HuH-7 (cell line): ENCODE data around the gene SOCS1.

ENCODE experiments used
- DNase-seq: peaks from one replicate; pipeline ENCODE4 v3.0.0; 2011; ENCODE audit warnings: low spot score

The SOCS1 gene

DNA sequence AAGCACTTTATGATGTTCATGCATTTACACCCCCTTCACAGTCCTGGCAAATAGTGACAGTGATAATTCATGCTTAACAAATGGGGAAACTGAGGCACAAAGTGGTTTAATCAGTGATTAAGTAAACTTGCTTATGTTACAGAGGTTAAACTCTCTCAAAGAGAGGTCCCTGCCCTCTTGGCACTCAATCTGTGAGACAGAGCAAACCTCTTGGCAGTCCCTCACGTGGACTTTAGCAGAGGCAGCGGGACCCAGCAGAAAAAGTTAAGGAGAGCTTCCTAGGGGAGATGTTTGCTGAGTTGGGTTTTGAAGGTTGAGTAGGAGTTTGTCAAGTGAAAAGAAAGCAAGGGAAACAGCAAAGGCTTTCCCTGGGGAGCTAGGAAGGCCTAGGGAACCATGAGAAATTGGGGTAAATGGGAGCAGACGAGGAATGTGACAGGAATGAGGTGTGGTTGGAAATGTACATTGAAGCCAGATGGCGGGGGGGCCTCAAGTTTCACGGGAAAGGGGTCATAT is 10.7 kb downstream of the SOCS1 start:
- no peak for DNase-seq

DNA sequence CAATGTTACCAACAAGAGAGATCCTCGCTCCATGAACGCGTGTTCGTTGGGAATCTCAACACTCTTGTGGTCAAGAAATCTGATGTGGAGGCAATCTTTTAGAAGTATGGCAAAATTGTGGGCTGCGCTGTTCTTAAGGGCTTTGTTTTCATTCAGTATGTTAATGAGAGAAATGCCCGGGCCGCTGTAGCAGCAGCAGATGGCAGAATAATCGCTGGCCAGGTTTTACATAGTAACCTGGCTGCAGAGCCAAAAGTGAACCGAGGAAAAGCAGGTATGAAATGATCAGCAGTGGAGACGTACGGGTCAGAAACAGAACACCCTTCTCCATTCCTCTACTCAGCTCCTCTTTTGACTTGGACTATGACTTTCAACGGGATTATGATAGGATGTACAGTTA is 13.3 kb downstream of the SOCS1 start:
- DNase-seq: no peak

DNA sequence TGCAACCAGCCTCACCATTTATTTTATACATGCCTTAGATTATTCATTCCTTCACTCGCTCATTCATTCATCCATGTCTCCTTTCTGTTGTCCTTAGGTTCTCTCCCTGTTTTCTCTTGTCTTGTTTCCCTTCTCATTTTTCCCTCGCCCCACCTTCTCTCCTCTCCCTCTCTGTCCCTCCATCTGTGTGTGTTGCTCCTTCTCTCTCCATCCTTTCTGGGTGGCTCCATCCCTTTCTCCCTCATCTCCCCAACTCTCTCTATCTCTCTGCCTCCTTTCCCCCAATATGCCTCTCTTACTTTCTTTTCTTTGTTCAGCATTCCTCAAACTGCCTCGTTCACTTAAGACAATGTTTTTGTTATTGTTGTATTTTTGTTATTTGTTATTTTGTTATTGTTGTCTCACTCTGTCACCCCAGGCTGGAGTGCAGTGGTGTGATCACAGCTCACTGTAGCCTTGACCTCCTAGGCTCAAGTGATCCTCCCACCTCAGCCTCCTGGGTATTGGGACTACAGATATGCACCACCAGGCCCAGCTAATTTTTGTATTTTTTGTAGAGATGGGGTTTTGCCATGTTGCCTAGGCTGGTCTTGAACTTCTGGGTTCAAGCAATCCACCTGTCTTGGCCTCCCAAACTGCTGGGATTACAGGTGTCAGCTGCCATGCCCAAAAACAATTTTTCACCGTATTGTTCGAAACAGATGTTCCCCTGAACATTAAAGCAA is 14.4 kb downstream of the SOCS1 start:
- DNase-seq: no peak

DNA sequence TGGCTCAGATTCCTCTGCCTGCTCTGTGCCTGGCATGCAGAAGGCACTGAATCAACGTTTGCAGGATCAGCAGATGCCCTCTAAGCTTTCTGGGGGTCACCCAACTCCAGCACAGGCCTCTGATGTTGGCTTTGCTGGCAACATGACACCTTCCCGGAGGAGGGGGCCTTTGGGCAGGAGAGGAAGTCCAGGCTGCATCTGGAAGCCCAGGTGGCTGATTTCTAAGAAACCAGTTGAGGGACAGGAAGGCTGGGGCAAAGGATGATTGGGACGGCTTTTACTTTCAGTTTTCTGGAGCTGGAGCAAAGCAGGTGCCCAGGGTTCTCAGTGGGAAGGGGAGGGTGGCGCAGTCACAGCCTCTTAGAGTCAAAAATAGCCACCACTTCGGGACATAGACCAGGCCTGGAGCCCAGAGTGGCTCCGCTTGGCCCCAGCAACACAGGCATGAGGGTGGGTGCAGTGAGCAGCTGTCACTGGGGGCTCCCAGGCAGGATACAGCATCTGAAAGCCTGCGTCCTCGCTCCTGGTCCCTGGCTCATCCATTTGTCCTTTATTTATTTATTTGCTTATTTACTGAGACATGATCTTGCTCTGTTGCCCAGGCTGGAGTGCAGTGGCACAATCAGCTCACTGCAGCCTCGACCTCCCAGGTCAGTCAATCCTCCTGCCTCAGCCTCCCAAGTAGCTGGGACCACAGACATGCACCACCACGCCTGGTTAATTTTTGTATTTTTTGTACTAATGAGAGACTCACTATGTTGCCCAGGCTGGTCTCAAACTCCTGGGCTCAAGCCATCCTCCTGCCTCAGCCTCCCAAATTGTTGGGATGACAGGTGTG is 15.1 kb downstream of the SOCS1 start:
- DNase-seq: no peak

DNA sequence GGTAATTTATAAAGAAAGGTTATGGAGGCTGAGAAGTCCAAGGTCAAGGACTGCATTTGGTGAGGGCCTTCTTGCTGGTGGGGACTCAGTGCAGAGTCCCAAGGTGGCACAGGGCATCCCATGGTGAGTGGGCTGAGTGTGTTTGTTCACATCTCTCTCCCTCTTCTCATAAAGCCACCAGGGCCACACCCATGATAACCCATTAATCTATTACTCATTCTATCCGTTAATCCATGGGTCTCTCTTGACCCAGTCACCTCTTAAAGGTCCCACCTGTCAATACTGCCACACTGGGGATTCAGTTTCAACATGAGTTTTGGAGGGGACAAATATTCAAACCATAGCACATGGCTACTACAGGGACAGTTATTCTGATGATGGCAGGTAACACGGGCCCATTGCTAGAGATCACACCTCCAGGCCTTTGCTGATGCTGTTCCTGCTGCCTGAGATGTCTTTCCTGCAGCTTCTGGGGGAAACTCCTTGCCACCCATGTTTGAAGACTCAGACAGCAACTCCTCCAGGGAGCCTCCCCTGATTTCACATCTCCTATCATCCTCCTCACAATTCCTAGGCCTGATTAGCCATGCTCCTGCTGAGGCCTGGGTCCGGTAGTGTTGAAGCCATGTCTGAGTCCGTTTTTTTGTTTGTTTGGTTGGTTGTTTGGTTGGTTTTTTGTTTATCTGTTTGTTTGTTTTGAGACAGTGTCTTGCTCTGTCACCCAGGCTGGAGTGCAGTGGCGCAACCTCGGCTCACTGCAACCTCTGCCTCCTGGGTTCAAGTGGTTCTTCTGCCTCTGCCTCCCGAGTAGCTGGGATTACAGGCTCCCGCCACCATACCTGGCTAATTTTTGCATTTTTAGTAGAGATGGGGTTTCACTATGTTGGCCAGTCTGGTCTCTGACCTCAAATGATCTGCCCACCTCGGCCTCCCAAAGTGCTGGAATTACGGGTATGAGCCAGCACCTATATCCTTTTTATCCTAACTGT is 16.1 kb downstream of the SOCS1 start:
- DNase-seq: no peak

DNA sequence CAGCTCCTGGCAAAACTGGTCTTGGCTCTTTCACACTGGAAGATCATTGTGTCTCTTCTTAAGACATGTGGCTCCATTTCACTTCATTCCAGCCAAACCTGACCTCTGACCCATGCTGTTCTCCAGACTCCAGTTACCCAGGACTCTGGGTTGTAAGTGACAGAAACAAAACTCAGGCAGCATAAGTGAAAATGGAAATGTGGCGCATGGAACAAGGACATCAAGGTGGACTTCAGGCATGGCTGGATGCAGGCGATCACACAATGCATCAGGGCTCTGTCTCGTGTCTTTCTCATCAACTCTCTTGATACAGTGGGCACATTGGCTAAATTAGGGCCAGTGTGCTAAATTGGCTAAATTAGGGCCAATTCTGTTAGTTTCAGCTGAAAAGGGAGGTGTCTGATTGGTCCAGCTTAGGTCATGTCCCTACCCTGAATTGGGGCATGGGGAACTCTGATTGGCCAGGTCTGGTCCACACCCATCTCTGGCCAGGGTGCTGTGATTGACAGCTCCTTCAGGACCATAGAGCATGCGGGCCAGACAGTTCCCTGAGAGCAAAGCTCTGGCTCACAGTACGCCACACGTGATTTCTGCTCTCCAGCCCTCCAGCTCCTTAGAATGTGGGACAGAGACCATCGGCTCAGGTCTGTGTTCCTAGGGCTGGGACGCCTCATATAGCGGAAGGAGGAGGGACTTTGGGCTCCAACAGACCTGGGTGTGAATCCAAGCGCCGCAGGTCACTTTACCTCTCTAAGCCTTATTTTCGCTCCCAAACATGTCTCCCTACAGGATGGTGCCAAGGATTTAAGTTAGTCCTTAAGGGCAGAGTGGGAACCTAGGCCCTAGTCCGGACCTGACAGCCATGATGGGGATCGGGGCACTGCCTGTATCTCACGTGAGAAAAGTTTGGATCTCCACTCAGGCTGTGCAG is 17.5 kb downstream of the SOCS1 start:
- DNase-seq: no peak

DNA sequence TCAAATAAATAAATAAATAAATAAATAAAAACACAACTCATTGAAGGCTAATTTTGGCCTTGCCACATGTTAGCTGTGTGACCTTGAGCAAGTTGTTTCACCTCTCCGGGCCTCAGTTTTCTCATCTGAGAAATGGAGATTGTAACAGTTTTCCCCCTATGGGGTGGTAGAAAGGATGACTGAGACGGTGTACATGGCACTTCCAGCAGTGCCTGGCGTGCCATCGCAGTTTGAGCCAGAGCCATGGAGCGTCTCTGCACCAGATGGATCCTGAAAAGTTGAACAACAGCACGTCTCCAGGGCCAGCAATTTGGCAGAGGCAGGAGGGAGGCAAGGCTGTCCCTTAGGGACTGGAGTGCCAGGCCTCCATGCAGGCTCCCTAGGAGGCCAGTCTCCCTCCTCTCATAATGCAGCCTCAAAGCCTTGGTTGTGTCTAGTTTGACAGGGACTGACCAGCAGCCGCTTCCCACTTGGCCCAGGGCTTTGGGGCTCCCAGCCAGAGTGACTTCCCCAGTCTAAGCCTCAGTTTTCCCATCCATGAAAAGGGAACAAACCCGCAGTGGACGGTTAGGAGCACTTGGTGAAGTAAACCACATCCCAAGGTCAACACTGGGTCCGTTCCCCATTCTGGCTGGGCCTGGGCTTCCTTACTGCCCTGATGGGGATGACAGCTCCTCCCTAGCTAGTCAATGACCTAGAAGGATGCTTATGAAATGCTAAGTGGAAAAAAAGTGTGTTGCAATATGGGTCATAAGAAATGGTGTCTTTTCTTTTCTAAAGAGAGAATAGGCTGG is 19.3 kb downstream of the SOCS1 start:
- DNase-seq: no peak

DNA sequence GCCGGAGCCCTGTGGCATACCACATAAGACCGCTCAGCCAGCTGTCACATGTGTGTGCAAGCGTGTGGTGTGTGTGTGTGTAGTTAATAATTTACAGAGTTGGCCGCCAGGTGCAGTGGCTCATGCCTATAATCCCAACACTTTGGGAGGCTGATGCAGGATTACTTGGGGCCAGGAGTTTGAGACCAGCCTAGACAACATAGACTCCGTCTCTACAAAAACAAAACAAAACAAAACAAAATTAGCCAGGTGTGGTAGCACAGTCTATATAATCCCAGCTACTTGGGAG is 20.4 kb downstream of the SOCS1 start:
- DNase-seq: no peak

DNA sequence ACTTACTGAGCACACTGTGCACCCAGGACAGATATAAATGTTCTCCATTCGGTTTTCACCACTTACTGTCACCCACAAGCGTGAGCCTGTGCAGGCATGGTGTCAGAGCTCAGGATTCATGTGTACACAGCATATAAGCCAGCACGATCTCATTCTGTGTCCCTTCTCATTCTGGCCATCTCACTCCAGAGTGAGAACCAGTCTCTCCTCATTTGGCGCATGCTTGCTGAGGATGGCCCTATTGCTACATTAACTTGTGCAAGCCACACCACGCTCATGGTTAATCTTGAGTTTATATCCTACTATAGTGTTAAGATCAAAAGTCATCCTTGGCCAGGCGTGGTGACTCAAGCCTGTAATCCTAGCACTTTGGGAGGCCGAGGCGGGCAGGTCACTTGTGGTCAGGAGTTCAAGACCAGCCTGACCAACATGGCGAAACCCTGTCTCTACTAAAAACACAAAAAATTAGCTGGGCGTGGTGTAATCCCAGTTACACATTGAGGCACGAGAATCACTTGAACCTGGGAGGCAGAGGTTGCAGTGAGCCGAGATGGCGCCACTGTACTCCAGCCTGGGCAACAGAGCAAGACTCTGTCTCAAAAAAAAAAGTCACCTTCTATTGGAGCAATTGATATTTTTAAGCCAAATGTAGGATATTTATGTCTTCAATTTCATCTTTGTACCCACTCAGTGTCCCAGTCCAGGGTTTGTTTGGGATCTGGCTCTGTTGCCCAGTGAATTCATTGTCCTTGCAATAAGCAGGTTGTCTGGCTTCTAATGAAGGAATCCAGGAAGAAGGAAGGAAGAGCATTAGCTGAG is 20.9 kb downstream of the SOCS1 start:
- no peak for DNase-seq

DNA sequence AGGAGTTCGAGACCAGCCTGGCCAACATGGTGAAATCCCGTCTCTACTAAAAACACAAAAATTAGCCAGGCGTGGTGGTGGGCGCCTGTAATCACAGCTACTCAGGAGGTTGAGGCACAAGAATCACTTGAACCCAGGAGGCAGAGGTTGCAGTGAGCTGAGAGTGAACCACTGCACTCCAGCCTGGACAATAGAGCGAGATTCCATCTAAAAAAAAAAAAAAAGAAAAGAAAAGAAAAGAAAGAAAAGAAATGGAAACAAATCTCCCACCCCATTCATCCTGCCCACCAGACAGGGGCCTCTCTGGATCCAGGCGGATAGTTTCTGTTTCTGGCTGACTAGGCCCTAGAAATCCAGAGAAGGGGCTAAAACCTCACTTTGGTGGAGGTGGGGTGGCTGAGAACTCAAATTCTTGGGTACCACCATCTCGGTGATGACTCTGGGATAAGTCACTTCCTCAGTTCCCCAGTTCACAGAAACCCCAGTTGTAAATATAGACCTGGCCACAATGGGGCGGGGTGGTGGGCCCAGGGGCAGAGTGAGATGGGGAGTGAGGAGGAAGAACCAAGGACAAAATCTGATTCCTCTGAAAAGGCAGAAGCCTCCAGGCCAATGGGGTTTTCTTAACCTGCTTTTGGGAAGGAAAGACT is 22.2 kb downstream of the SOCS1 start:
- DNase-seq: no peak

DNA sequence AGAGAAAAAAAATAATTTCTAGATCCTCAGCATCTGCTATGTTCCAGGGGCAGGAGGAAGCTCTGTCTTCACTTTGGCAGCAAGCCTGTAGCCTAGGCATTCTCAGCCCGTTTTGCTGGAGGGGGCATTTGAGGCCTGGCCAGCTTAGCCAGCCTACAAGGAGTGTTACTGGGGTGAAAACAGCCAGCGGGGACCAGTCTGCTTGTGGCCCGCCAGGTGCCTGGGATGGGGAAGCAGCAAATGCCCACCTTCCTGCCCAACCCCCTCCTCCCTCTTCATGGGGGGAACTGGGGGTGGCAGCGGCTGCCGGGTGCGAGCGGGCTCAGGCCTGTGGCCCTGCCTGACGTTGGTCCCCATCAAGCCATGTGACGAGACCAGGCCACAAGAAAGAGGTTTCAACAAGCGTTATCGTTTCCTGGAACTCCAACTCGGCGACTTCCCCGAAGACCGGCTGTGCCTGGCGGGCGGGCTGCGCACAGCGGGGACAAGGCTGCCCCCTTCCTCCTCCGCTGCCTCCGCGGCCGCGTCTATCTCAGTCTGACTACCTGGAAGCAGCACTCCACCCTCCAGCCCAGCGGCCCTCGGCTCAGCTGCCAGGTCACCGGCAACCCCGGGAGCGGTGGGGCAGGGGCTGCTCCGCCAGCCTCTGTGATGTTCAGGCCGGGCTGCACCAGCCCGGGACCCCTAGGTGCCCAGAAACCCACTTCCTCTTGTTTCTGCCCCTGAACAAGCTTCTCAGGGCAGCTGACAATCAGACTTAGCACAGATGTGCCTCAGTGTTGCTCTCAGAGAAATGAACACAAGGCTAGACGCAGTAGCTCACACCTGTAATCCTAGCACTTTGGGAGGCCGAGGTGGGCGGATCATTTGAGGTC is 22.9 kb downstream of the SOCS1 start:
- DNase-seq: no peak

DNA sequence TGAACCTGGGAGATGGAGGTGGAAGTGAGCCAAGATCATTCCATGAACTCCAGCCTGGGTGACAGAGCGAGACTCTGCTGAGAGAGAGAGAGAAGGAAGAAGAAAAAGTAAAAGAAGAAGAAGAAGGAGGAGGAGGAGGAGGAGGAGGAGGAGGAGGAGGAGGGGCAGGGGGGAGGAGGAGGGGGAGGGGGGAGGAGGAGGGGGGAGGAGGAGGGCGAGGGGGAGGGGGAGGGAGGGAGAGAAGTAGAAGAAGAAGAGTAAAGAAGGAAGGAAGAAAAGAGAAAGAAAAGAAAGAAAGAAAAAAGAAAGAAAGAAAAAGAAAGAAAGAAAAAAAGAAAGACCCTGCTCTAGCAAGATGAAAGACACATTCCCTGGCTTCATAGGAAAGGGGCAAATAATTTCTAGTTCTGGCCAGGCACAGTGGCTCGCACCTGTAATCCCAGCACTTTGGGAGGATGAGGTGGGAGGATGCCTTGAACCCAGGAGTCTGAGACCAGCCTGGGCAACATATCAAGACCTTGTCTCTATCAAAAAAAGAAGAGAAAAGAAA is 23.6 kb downstream of the SOCS1 start:
- DNase-seq: no peak

DNA sequence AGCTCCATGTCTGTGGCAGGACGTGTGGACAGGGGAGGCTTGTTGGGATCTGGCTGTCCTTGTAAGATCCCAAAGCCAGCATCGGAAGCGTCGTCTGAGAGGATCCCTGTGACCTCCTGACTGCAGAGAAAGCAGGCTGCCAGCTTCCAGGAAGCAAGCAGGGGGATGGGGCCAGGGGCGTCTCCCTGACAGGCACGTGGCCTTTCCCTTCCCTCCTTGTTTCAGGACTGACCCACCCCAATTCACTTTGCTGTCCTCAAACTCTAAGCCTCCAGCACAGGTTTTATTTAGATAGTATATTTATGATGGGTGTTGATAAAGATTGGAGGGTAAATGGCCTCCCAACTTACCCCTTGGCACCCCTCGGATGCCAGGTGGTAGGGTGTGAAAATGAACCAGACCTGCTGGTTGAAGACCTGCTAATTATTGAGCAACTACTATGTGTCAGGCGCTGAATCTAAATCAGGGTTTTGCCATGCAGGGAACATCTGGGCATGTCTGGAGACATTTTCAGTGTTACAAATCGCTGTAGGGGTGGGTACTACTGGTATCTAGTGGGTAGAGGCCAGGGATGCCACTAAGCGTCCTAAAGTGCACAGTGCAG is 24.5 kb downstream of the SOCS1 start:
- no peak for DNase-seq

DNA sequence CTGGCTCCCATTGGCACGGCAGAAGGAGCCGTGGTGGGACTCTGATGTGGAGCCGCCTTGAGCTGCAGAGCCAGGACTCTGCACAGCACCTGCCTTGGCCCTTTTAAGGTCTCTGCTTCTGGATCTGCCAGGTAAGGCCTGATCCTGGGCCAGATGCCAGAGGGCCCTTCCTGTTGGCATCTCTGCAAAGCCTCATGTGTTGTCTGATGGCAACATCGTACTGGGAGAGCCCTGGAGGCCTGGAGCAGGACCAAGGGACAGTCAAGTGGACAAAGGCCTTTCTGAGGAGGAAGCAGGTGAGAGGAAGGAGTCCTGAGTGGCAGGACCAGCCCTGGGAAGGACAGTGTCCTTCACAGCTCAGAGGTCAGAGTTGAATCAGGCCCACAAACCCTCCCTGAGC is 26.1 kb downstream of the SOCS1 start:
- DNase-seq: no peak

DNA sequence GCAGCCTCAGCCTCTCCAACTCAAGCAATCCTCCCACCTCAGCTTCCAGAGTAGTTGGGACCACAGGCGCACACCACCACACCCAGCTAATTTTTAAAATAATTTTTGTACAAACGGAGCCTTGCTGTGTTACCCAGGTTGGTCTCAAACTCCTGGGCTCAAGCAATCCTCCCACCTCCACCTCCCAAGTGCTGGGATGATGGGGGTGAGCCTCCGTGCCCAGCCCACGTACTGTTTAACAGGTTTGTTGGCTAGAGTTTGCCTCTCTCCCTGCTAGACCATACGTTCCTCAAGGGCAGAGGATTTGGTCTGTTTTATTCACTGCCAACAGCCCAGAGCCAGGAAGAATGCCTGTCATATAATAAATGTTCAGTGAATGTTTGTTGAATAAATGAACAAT is 26.6 kb downstream of the SOCS1 start:
- DNase-seq: no peak

DNA sequence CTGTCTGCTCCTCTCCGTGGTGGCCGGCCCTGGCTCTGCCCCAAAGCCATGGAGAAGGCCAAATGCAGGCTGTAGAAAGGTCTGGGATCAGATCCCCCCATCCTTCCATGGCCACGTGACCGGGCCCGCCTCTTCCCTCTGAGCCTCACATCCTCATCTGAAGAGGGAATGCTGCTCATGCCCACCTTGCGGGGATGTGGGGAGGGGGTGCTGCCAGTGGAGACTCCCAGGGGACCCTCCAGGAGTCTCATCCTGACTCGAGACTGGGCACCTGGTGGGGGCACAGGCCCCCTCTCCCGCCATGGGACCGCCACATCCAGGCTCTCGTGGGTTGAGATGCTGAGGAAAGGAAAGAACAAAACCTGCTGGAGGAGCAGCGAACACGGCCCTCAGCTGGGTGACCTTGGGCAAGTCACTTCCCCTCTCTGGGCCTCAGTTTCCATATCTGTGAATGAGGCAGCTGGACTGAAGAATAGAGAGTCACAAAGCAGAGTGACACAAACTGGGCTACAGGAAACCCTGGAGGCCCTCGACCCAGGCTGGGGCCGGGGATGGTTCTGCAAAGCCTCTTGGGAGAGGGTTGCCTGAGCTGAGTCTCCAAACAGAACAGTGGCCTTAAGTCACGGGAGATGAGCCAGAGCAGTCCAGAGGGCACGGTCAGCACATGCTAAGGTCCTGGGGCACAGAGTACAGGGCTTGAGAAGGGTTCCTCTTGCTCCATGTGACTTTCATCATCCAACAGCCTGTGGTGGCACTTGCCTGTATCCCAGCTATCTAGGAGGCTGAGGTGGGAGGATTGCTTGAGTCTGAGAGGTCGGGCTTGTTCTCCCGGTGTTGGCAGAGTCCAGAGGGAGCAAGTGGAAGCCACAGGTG is 30.1 kb downstream of the SOCS1 start:
- no peak for DNase-seq
